ENCODE data around the gene ARNT2. TPM values are rescaled to one million over a fixed set of nuclear protein-coding genes. Genes with fewer than 3 reads are reported as not detected.

Gene ARNT2
- total RNA-seq, 1 donor from 2014 or later = 21.6 TPM

GRCh38 chr15:80567721-80568157 is 163.6 kb downstream of the ARNT2 start:
- H3K36me3 ChIP-seq (ENCODE audit: control insufficient read depth, insufficient read depth, low read length) = no peaks in the 10 kb centered on the region
- peak; percentile 87 for TF ChIP-seq CTCF (IDR thresholded peaks at IDR 0.05; ENCODE audit: insufficient read depth, low read length, poor library complexity, severe bottlenecking)
- DNase-seq (ENCODE audit: low read depth) = peak; percentile 26
- no peak overlapping the region for H3K4me3 ChIP-seq (ENCODE audit: low read depth, low read length)
- H3K27me3 ChIP-seq (ENCODE audit: control insufficient read depth, insufficient read depth, low read length) = no peaks in the 10 kb centered on the region

- Histone ChIP-seq H3K36me3 (ENCODE audit: control insufficient read depth, insufficient read depth, low read length) (no peaks in the 10 kb centered on the region), H3K27me3 (ENCODE audit: control insufficient read depth, insufficient read depth, low read length) (no peaks in the 10 kb centered on the region), H3K4me3 (ENCODE audit: low read depth, low read length) (no peak overlapping the region)
- no peak for TF ChIP-seq CTCF (IDR thresholded peaks at IDR 0.05; ENCODE audit: insufficient read depth, low read length, poor library complexity, severe bottlenecking)
- DNase-seq (ENCODE audit: low read depth) = no peak
Measured at GRCh38 chr15:80568298-80568697, 164.1 kb downstream of the ARNT2 start.

- Histone ChIP-seq H3K27me3 (ENCODE audit: control insufficient read depth, insufficient read depth, low read length) (no peaks in the 10 kb centered on the region), H3K36me3 (ENCODE audit: control insufficient read depth, insufficient read depth, low read length) (no peaks in the 10 kb centered on the region), H3K4me3 (ENCODE audit: low read depth, low read length) (no peak overlapping the region)
- DNase-seq (ENCODE audit: low read depth) = no peak
- TF ChIP-seq CTCF (IDR thresholded peaks at IDR 0.05; ENCODE audit: insufficient read depth, low read length, poor library complexity, severe bottlenecking) = no peak
Measured at GRCh38 chr15:80568876-80569605, 164.9 kb downstream of the ARNT2 start.

- Histone ChIP-seq H3K36me3 (ENCODE audit: control insufficient read depth, insufficient read depth, low read length) (no peaks in the 10 kb centered on the region), H3K27me3 (ENCODE audit: control insufficient read depth, insufficient read depth, low read length) (no peaks in the 10 kb centered on the region), H3K4me3 (ENCODE audit: low read depth, low read length) (no peak overlapping the region)
- no peak for TF ChIP-seq CTCF (IDR thresholded peaks at IDR 0.05; ENCODE audit: insufficient read depth, low read length, poor library complexity, severe bottlenecking)
- no peak for DNase-seq (ENCODE audit: low read depth)
Measured at GRCh38 chr15:80569656-80570055, 165.5 kb downstream of the ARNT2 start.

GRCh38 chr15:80570553-80570952 is 166.4 kb downstream of the ARNT2 start:
- no peak for DNase-seq (ENCODE audit: low read depth)
- H3K27me3 ChIP-seq (ENCODE audit: control insufficient read depth, insufficient read depth, low read length) = no peaks in the 10 kb centered on the region
- no peaks in the 10 kb centered on the region for H3K36me3 ChIP-seq (ENCODE audit: control insufficient read depth, insufficient read depth, low read length)

More at GRCh38 chr15:80570553-80570952, 166.4 kb downstream of the ARNT2 start:
- no peak overlapping the region for H3K4me3 ChIP-seq (ENCODE audit: low read depth, low read length)
- no peak for TF ChIP-seq CTCF (IDR thresholded peaks at IDR 0.05; ENCODE audit: insufficient read depth, low read length, poor library complexity, severe bottlenecking)
